Measurements from ENCODE around the gene DENND5A. TPM values are rescaled to one million over a fixed set of nuclear protein-coding genes. Genes with fewer than 3 reads are reported as not detected.

Gene DENND5A
- 178 TPM for total RNA-seq
- polyA plus RNA-seq = 74.7 TPM

DNA sequence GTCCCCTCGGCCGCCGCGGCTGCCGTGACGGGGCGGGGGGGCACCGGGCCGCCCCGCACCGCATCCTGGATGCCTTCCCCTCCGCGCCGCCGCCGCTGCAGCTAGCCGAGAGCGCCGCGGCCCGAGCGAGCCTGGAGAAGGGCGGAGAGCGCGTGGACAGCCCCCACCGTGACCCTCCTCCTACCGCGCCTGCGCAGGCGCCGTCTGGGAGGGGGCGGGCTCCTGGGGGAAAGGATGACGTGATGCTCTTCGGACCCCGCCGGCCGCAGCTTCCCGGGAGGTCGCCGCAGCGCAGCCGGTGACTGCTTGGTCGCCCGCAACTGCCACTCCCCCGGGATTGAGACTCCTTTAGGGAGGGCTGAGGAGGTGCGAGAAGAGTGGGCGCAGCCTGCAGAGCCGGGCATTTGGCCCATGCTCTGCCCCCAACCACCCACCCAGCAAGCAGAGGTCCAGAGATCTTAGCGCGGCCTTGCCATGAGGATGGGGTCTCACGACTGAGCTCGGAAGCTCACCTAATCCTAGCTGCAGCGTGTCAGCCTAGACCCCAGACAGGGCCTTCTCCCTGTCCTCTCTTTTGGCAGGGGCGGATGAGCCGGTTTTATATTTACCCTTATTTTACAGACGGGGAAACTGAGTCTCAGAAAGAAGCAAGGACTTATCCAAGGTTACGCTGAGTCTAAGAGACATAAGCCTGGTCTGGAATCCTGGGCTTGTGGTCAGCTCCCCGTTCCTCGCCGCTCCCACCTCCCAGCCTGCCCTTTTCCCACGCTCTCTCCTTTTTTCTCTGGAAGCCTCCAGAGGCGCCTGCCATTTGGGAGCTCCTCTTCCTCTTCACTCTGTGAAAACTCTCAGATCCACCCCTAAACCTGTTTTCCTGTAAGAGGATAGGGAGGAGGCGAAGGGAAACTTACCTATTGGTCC lies at the start of gene DENND5A:
TSS of gene DENND5A (minus strand) at position 140 of the 921 bp plus-strand sequence. CDS start 281 bp downstream, outside the sequence.
- Histone ChIP-seq H3K27ac (ENCODE audit: low read depth) (peak within 1 kb of the TSS; percentile 88), H3K36me3 (ENCODE audit: insufficient read depth) (no peaks in the 10 kb centered on the region), H3K4me3 (ENCODE audit: low read depth, low read length) (peak within 1 kb of the TSS; percentile 91), H3K4me1 (ENCODE audit: insufficient read depth) (no peaks in the 10 kb centered on the region)
- DNase-seq (ENCODE audit: extremely low spot score) = peak; percentile 35
- 7% methylated on average over 63 of the region's 63 CpGs for WGBS

DNA sequence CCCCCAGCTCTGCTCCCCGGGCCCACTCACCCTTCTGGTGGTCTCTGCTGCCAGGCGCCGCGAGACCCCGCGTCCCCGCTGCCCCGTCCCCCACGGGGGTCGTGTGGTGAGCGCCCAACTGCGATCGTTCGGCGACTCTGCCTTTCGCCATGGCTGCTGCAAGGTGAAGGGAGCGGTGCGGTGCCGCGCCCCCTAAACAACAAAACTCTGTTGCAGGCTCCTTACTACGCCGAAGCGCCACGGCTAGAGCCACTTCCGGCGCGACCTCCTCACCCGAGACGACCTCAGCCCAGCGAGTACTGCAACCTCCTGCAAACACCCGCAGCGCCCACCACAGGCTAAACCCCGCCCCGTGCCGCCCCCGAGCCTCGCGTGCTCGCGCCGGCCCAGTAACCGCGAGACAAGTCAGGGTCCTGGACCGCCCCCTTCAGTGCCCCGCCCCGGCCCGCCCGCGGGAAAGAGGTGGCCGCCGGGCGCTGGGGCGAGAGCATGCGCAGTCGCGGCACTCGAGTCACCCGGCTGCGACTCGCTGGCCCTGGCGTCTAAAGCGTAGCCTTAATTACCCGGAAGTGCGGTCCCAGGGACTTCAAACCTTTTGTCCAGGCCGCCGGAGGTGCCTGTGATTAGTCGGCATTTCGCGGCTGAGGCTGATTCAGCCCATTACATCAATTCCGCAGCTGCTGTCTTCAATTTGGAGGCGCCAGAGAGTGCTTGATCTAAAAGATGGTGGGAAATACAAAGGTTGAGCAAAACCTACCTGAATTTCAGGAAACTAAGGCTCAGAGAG lies 49.3 kb upstream of the DENND5A start, which contains the start of gene TMEM41B:
TSS of gene TMEM41B (minus strand) at position 303 of the 787 bp plus-strand sequence. CDS start at position 151, 152 bp downstream.
- peak; percentile 91 for DNase-seq (ENCODE audit: extremely low spot score)
- under 1% methylated on average over 71 of the region's 71 CpGs for WGBS
- Histone ChIP-seq H3K4me1 (ENCODE audit: insufficient read depth) (no peaks in the 10 kb centered on the region), H3K4me3 (ENCODE audit: low read depth, low read length) (peak within 1 kb of the TSS; percentile 90), H3K36me3 (ENCODE audit: insufficient read depth) (no peaks in the 10 kb centered on the region), H3K27ac (ENCODE audit: low read depth) (peak within 1 kb of the TSS; percentile 85)

DNA sequence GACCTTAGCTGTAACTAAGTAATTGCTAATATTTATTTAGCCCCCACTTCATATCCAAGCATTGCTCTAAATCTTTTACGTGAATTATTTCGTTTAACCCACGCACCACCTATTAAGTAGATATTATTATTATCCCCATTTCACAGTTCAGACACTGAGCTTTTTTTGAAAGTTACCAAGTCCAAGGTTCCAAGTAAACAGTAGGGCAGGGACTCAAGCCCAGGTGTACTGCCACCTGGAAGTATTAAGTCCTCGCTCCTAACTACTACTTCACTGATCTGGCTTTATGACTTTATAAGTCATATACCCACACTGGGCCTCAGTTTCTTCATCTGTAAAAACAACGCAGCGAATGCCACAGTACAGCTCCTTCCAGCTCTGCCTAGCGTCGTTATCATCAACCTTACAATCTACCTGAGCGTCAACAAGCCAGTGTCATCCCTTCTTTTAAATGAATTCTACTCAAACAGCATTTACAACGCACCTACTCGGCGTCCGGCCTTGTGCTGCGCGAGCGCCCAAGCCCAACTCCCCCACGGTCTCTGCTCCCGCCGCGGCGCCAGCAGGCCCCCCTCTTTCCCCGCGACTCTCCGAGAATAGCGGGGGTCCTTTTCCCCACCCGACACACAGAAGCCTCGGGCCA lies 48.6 kb upstream of the DENND5A start:
- under 1% methylated on average over 27 of the region's 27 CpGs for WGBS
- H3K36me3 ChIP-seq (ENCODE audit: insufficient read depth) = no peaks in the 10 kb centered on the region
- DNase-seq (ENCODE audit: extremely low spot score) = no peak
- H3K4me1 ChIP-seq (ENCODE audit: insufficient read depth) = no peaks in the 10 kb centered on the region
- H3K4me3 ChIP-seq (ENCODE audit: low read depth, low read length) = peak overlapping the region; percentile 90
- H3K27ac ChIP-seq (ENCODE audit: low read depth) = peak overlapping the region; percentile 57

DNA sequence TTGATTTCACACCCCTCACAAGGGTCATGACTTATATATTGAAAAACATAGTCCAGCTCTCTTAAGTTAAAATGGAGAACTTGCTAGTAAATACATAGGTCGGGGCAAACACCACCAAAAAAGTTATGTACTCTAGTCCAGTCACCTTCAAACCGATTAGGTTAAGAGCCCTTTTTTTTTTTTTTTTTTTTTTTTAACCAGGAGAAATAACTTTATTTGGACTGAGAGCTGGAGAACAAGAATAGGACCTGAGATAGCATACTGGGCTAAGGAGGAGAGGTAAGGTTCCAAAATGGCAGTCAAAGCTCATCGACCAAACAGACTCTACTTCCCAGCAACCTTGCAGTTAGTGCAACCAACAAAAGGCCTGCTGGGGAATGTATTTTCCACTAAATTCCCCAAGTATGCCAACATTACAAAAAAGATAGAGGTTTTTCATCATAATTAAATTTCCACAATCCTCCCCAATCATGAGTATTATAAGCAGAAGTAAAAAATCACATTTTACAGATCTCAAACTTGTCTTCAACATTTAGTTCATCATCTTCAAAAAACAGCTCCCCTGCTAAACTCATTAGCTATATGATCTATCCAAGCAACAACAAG lies 45.4 kb upstream of the DENND5A start:
- H3K4me1 ChIP-seq (ENCODE audit: insufficient read depth) = no peaks in the 10 kb centered on the region
- H3K36me3 ChIP-seq (ENCODE audit: insufficient read depth) = no peaks in the 10 kb centered on the region
- no peak for DNase-seq (ENCODE audit: extremely low spot score)
- 89% methylated on average over 3 of the region's 3 CpGs for WGBS
- H3K4me3 ChIP-seq (ENCODE audit: low read depth, low read length) = no peak overlapping the region
- no peak overlapping the region for H3K27ac ChIP-seq (ENCODE audit: low read depth)

DNA sequence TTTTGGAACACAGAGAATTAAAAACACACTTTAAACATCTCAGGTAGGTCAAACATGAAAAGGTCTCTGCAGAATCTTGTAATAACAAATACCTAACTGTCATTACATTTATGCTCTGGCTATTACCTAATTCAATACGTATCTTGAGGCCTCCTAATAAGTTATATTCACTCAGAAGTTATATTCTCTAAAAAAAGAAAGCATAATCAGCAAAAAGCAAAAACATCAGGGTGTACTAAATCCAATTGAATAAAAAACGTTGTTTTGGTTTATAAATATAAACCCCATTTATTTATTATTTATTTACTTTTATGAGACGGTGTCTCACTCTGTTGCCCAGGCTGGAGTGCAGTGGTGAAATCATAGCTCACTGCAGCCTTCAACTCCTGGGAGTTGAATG lies 39.0 kb upstream of the DENND5A start:
- H3K4me1 ChIP-seq (ENCODE audit: insufficient read depth) = no peaks in the 10 kb centered on the region
- no peak overlapping the region for H3K4me3 ChIP-seq (ENCODE audit: low read depth, low read length)
- 76% methylated on average over 3 of the region's 3 CpGs for WGBS
- DNase-seq (ENCODE audit: extremely low spot score) = no peak
- no peaks in the 10 kb centered on the region for H3K36me3 ChIP-seq (ENCODE audit: insufficient read depth)
- no peak overlapping the region for H3K27ac ChIP-seq (ENCODE audit: low read depth)

DNA sequence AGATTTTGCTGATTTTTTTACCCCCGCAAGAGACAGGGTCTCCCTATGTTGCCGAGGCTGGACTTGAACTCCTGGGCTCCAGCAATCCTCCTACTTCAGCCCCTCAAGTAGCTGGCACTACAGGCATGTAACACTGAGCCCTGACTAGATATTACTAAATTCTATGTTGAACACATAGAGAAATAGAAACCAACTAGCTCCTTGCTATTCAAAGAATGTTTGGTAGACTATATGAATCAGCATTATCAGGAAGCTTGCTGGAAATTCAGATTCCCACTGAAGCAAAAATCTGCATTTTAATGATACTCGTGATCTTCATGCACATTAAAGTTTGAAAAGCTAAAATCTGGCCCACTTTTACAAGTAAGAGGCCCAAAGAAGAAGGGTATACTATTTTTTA lies 37.3 kb upstream of the DENND5A start:
- H3K36me3 ChIP-seq (ENCODE audit: insufficient read depth) = peaks cover 4% of the 10 kb centered on the region
- no peaks in the 10 kb centered on the region for H3K4me1 ChIP-seq (ENCODE audit: insufficient read depth)
- no peak overlapping the region for H3K27ac ChIP-seq (ENCODE audit: low read depth)
- DNase-seq (ENCODE audit: extremely low spot score) = no peak
- 92% methylated on average over 3 of the region's 3 CpGs for WGBS
- no peak overlapping the region for H3K4me3 ChIP-seq (ENCODE audit: low read depth, low read length)

DNA sequence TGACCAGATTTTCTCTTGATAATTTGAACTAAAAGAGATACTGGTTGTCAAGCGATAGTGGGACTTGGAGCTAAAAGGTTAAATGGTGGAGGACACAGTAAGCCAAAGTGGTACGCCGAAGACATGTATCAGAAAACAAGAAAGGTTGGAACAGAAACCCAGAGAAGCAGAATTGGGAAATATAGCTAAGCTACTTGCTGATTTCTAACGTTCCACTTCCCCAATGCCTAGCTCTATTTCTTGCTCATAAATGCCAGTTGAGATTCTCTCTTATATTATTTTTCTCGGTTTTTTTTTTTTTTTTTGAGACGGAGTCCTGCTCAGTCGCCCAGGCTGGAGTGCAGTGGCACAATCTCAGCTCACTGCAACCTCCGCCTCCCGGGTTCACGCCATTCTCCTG lies 36.6 kb upstream of the DENND5A start:
- no peak overlapping the region for H3K27ac ChIP-seq (ENCODE audit: low read depth)
- no peak overlapping the region for H3K4me3 ChIP-seq (ENCODE audit: low read depth, low read length)
- WGBS = 87% methylated on average over 10 of the region's 10 CpGs
- H3K4me1 ChIP-seq (ENCODE audit: insufficient read depth) = no peaks in the 10 kb centered on the region
- no peak for DNase-seq (ENCODE audit: extremely low spot score)
- H3K36me3 ChIP-seq (ENCODE audit: insufficient read depth) = peaks cover 4% of the 10 kb centered on the region

DNA sequence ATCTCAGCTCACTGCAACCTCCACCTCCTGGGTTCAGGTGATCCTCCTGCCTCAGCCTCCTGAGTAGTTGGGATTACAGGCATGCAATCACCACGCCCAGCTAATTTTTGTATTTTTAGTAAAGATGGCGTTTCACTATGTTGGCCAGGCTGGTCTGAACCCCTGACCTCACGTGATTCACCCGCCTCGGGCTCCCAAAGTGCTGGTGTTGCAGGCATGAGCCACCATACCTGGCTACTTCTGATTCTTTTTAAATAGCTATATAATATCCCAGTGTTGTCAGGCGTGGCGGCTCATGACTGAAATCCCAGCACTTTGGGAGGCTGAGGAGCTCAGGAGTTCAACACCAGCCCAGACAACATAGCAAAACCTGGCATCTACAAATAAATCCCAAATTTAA lies 28.5 kb upstream of the DENND5A start:
- Histone ChIP-seq H3K36me3 (ENCODE audit: insufficient read depth) (peaks cover 8% of the 10 kb centered on the region), H3K4me3 (ENCODE audit: low read depth, low read length) (no peak overlapping the region), H3K27ac (ENCODE audit: low read depth) (no peak overlapping the region), H3K4me1 (ENCODE audit: insufficient read depth) (no peaks in the 10 kb centered on the region)
- 97% methylated on average over 7 of the region's 7 CpGs for WGBS
- no peak for DNase-seq (ENCODE audit: extremely low spot score)

DNA sequence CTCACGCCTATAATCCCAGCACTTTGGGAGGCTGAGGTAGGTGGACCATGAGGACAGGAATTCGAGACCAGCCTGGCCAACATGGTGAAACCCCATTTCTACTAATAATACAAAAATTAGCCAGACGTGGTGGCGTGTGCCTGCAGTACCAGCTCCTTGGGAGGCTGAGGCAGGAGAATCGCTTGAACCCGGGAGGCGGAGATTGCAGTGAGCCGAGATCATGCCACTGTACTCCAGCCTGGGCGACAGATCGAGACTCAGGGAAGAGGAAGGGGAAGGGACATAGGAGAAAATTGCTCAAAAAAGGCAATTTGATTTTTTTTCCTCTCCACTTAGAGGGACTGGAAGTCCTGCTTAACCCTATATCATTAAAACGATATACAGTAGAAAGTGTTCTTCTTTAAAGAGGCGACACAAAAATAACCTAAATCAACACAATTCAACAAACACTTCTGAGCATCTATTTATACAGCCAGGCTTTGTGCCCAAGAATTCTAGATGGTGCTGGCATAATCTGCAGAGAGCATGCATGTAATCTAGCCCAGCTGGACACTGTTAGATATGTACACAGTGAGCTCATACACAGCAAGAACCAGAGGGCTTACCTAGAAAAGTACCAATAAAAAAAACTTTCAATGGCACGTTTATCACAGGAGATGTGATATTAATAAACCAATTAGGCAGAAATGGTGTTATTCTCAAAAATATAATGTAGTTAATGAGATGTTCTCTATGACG lies 20.9 kb upstream of the DENND5A start:
- Histone ChIP-seq H3K4me1 (ENCODE audit: insufficient read depth) (no peaks in the 10 kb centered on the region), H3K36me3 (ENCODE audit: insufficient read depth) (peaks cover 2% of the 10 kb centered on the region), H3K27ac (ENCODE audit: low read depth) (no peak overlapping the region), H3K4me3 (ENCODE audit: low read depth, low read length) (no peak overlapping the region)
- DNase-seq (ENCODE audit: extremely low spot score) = no peak
- WGBS = 93% methylated on average over 14 of the region's 14 CpGs

DNA sequence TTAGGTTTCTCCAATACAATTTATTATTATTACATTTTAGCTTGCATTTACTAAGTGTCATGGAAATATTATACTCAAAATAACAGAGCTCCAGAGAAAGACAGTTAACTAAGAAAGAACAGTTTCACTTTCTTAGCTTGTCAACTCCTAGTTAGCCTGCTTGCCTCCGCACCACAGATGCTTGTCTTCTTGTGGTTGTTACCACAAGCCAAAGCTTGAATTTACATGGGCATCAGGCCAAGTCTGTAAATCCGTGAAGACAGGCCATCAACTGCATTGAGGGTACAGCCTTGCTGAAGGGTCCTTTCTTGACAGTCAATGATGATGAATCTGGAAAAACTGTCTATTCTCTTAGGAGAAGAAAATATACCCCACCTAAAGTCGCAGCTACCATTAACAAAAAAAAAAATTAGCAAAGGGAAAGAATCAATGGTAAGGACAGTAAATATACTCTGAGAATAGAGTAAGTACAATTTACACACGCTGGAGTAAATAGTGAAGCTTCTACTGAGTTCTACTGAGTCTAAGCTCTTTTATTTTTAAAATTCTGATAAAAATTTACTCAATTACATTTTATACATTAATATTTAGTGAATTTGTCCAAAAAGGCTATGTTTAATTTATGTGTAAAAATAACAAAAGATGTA lies 15.6 kb upstream of the DENND5A start:
- no peaks in the 10 kb centered on the region for H3K4me1 ChIP-seq (ENCODE audit: insufficient read depth)
- DNase-seq (ENCODE audit: extremely low spot score) = no peak
- 50% methylated on average over 4 of the region's 4 CpGs for WGBS
- no peak overlapping the region for H3K27ac ChIP-seq (ENCODE audit: low read depth)
- no peak overlapping the region for H3K4me3 ChIP-seq (ENCODE audit: low read depth, low read length)
- no peaks in the 10 kb centered on the region for H3K36me3 ChIP-seq (ENCODE audit: insufficient read depth)

DNA sequence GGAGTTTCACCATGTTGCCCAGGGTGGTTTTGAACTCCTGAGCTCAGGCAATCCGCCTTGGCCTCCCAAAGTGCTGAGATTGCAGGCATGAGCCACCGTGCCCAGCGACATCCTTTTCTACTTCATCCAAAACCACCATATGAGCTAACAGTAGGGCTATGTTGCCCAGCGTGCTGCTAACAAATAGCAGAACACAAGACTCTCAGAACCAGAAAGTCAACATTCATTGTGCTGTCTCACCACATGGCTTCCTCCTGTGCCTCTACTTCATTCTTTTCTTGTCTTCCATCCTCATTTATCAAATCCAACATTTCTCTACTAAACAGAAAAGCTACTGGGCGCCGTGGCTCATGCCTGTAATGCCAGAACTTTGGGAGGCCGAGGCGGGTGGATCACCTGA lies 12.0 kb upstream of the DENND5A start:
- no peaks in the 10 kb centered on the region for H3K4me1 ChIP-seq (ENCODE audit: insufficient read depth)
- no peak overlapping the region for H3K27ac ChIP-seq (ENCODE audit: low read depth)
- 94% methylated on average over 8 of the region's 8 CpGs for WGBS
- H3K4me3 ChIP-seq (ENCODE audit: low read depth, low read length) = no peak overlapping the region
- H3K36me3 ChIP-seq (ENCODE audit: insufficient read depth) = no peaks in the 10 kb centered on the region
- no peak for DNase-seq (ENCODE audit: extremely low spot score)

DNA sequence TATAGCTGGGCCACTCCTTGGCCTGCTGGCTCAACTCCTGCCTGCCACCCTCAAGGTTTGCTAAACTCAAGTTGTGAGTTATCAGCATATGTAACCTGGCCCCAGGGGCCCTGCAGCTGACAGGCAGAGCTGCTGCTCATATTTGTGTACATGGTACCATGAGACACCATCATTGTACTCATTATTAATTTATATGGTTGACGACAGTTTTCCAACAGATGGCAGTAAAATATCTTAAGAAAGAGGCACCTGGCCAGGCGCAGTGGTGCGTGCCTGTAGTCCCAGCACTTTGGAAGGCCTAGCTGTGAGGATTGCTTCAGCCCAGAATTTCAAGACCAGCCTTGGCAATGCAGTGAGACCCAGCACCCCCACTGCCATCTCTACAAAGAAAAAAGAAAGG lies 11.4 kb upstream of the DENND5A start:
- Histone ChIP-seq H3K36me3 (ENCODE audit: insufficient read depth) (no peaks in the 10 kb centered on the region), H3K4me1 (ENCODE audit: insufficient read depth) (no peaks in the 10 kb centered on the region), H3K4me3 (ENCODE audit: low read depth, low read length) (no peak overlapping the region), H3K27ac (ENCODE audit: low read depth) (no peak overlapping the region)
- no peak for DNase-seq (ENCODE audit: extremely low spot score)
- 92% methylated on average over 3 of the region's 3 CpGs for WGBS

Measured in urinary bladder (tissue), 4 donors.